ENCODE results near the gene TGFBR3.
A peak's percentile ranks its signal among the peaks of the same experiment; 100 is the strongest.

DNA sequence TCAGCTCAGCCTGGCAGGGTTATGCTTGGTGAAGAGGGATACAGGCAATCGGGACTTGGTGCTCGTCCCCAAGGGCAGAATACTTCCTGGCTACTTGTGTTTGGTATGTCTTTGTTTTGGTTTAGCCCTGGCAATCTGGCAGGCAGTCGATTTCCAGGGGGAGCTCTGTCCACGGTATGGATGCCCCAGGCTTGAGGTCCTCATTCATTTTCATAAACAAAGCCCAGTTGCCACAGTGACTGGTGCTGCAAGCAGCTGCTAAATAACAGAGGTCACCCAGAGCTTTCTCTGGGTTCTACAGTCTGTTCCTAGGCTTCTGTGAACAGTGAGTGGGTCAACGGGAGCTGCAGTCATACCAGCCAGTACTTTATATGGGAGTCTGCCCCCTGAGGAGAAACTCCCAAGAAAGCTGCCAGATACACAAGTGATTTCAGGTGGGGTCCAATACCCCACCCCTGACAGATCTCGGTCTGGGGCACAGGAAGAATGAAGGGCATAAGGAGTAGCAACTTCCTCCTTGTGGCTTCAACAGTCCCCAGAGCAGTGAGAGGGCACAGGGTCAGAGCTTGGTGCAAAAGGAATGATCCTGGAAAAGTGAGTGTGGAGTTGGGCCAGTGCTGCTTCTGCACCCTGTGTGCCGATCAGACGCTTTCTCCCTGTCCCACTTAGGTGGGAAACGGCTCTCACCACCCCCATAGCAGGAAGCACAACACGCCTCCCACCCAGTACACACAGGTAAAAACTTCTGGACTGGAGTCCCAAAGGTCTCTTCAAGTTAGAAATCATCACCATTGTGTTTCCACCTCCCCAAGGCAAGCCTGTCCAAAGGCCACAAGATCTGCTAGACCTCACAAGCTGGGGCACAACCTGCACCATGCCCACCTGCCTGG lies 55.5 kb downstream of the TGFBR3 start:
- TF ChIP-seq CTCF (IDR thresholded peaks at IDR 0.05 in 8 of 11, conservative IDR thresholded peaks at IDR 0.05 in 3 of 11) (peak in 4 of 11 experiments; percentile 22 to 46 (median 34)), POLR2A (IDR thresholded peaks at IDR 0.05) (no peak), POLR2AphosphoS5 (IDR thresholded peaks at IDR 0.05) (peak in 2 of 3 donors; percentile 55 to 70)
